CD14-positive monocyte (primary cell): Measurements from ENCODE around the gene TRIM62. TPM values are rescaled to one million over a fixed set of nuclear protein-coding genes. Genes with fewer than 3 reads are reported as not detected.

Experiments used
- DNase-seq, 3 donors: peaks; one replicate each; pipeline ENCODE4 v3.0.0-alpha.2; 2011 to 2022
- H2AFZ ChIP-seq: 2 replicates; pipeline ENCODE4 v1.6.0; 2012; ENCODE audit warnings: mild to moderate bottlenecking, low read depth, low read length, inconsistent platforms; ENCODE audit not compliant: insufficient read depth, poor library complexity, severe bottlenecking
- H3K27ac ChIP-seq, 2 donors: 1 replicate in 1 of 2; 2 replicates in 1 of 2; pipeline ENCODE4 v1.5.1; 2012 to 2013; ENCODE audit warnings: low read length in 2 of 2, control low read depth in 1 of 2, inconsistent platforms in 1 of 2, low read depth in 1 of 2, mild to moderate bottlenecking in 1 of 2
- H3K27me3 ChIP-seq, 2 donors: one replicate each; pipeline versions ENCODE4 v1.6.0 to v1.6.1; 2011 to 2013; ENCODE audit warnings: low read length in 2 of 2; ENCODE audit not compliant: control insufficient read depth in 2 of 2, insufficient read depth in 2 of 2
- H3K36me3 ChIP-seq, 2 donors: replicated peaks in 1 of 2; 1 replicate in 1 of 2; 2 replicates in 1 of 2; pipeline versions ENCODE4 v1.5.1 to v1.6.1; 2012 to 2013; ENCODE audit warnings: low read length in 2 of 2, control low read depth in 1 of 2, inconsistent platforms in 1 of 2, mild to moderate bottlenecking in 1 of 2; ENCODE audit not compliant: insufficient read depth in 2 of 2, control insufficient read depth in 1 of 2
- H3K4me1 ChIP-seq, 2 donors: 1 replicate in 1 of 2; 2 replicates in 1 of 2; pipeline versions ENCODE4 v1.5.1 to v1.6.1; 2012 to 2013; ENCODE audit warnings: low read length in 2 of 2, control low read depth in 1 of 2, inconsistent platforms in 1 of 2, mild to moderate bottlenecking in 1 of 2, moderate library complexity in 1 of 2; ENCODE audit not compliant: insufficient read depth in 2 of 2, control insufficient read depth in 1 of 2
- H3K4me2 ChIP-seq: replicated peaks from 2 replicates; pipeline ENCODE3; 2012; ENCODE audit warnings: low read length, moderate library complexity, mild to moderate bottlenecking; ENCODE audit not compliant: poor library complexity, severe bottlenecking; ENCODE audit errors: extremely low read depth
- H3K4me3 ChIP-seq, 3 experiments: fragments of 200-600 bp in 1 of 3; sonication (generic) in 1 of 3; replicated peaks in 1 of 3; 1 replicate in 2 of 3; 2 replicates in 1 of 3; pipeline ENCODE4 v1.5.1; 2011 to 2013; ENCODE audit warnings: low read length in 3 of 3, mild to moderate bottlenecking in 3 of 3, control low read depth in 2 of 3, low read depth in 2 of 3, inconsistent platforms in 1 of 3, moderate library complexity in 1 of 3
- H3K79me2 ChIP-seq: 2 replicates; pipeline ENCODE4 v1.6.0; 2012; ENCODE audit warnings: mild to moderate bottlenecking, control low read depth, inconsistent platforms, low read length, moderate library complexity; ENCODE audit not compliant: insufficient read depth
- H3K9ac ChIP-seq: 2 replicates; pipeline ENCODE4 v1.6.0; 2017; ENCODE audit warnings: low read length, mild to moderate bottlenecking; ENCODE audit not compliant: insufficient read depth, poor library complexity, severe bottlenecking
- H3K9me3 ChIP-seq, 2 donors: replicated peaks in 1 of 2; 1 replicate in 1 of 2; 2 replicates in 1 of 2; pipeline versions ENCODE4 v1.5.1 to v1.6.1; 2012 to 2013; ENCODE audit warnings: low read length in 2 of 2, control low read depth in 1 of 2; ENCODE audit not compliant: control insufficient read depth in 1 of 2, insufficient read depth in 1 of 2
- H4K20me1 ChIP-seq: 2 replicates; pipeline ENCODE4 v1.6.0; 2012; ENCODE audit warnings: mild to moderate bottlenecking, low read length, control low read depth, moderate library complexity; ENCODE audit not compliant: insufficient read depth
- H3K27ac Mint-ChIP-seq, 7 donors: one replicate each; pipeline ENCODE4 v1.8.0; 2020; ENCODE audit warnings: mild to moderate bottlenecking in 7 of 7, mixed read lengths in 7 of 7, moderate library complexity in 6 of 7, inconsistent platforms in 2 of 7
- H3K27me3 Mint-ChIP-seq, 3 donors: one replicate each; pipeline ENCODE4 v1.8.0; 2021 to 2022; ENCODE audit warnings: low read depth in 3 of 3, mild to moderate bottlenecking in 3 of 3, mixed read lengths in 3 of 3, moderate library complexity in 3 of 3, inconsistent platforms in 1 of 3
- H3K36me3 Mint-ChIP-seq, 2 donors: one replicate each; pipeline ENCODE4 v1.8.0; 2020; ENCODE audit warnings: mixed read lengths in 2 of 2, inconsistent platforms in 1 of 2, mild to moderate bottlenecking in 1 of 2
- H3K4me1 Mint-ChIP-seq: one replicate; pipeline ENCODE4 v1.8.0; 2020; ENCODE audit warnings: mild to moderate bottlenecking, mixed read lengths
- H3K4me3 Mint-ChIP-seq, 2 donors: one replicate each; pipeline ENCODE4 v1.8.0; 2020; ENCODE audit warnings: mild to moderate bottlenecking in 2 of 2, mixed read lengths in 2 of 2, moderate library complexity in 1 of 2
- H3K9me3 Mint-ChIP-seq, 7 donors: one replicate each; pipeline ENCODE4 v1.8.0; 2020 to 2022; ENCODE audit warnings: mixed read lengths in 7 of 7, mild to moderate bottlenecking in 6 of 7, moderate library complexity in 6 of 7, inconsistent platforms in 2 of 7
- CTCF ChIP-seq: fragments of 200-600 bp; IDR thresholded peaks from one replicate; pipeline ENCODE4 v1.8.0; 2022; ENCODE audit warnings: antibody characterized with exemption, mild to moderate bottlenecking
- WGBS: methylation state at CpG from one replicate; pipeline ENCODE4 v1.1.5; 2013; ENCODE audit warnings: missing lambda C conversion rate; ENCODE audit not compliant: insufficient coverage; 5-methylcytosine and 5-hydroxymethylcytosine counted together
- intact Hi-C, 2 donors: fragments of 100-400 bp; cut with micrococcal nuclease; formaldehyde crosslinking; loops; one replicate each; pipeline versions ENCODE4 v1.15.0 to v1.15.1; 2023
- polyA plus RNA-seq, 3 donors: library from polyadenylated mRNA; depleted of rRNA in 1 of 3; unstranded in 2 of 3; stranded (reverse) in 1 of 3; fragments of 300-500 nt in 2 of 3; fragments of >200 nt in 1 of 3; fragmentation: Illumina TruSeq in 2 of 3; gene quantifications; 1 replicate in 2 of 3; 2 replicates in 1 of 3; pipeline ENCODE4 v1.2.3, GENCODE V29; 2012 to 2021

Gene TRIM62
- polyA plus RNA-seq, 3 donors, result 1.7 to 8.1 (median 2.1) TPM

GRCh38 chr1:33146003-33146402, 35.8 kb downstream of the TRIM62 start:
- Histone ChIP-seq H3K9ac (no peak overlapping the region), H3K36me3 (peaks cover 14 to 39% of the 10 kb centered on the region in 2 donors), H3K27me3 (no peaks in the 10 kb centered on the region), H3K79me2 (no peaks in the 10 kb centered on the region), H4K20me1 (no peaks in the 10 kb centered on the region), H3K9me3 (no peaks in the 10 kb centered on the region), H3K4me2 (no peak overlapping the region), H3K4me1 (no peaks in the 10 kb centered on the region), H3K27ac (no peak overlapping the region), H3K4me3 (no peak overlapping the region), H2AFZ (no peak overlapping the region)
- Mint-ChIP-seq H3K4me1 (no peaks in the 10 kb centered on the region), H3K9me3 (no peaks in the 10 kb centered on the region), H3K27me3 (peaks cover 0 to 4% (median 4%) of the 10 kb centered on the region in 3 donors), H3K4me3 (no peak overlapping the region), H3K27ac (no peak overlapping the region), H3K36me3 (peaks cover 19 to 44% of the 10 kb centered on the region in 2 donors)
- intact Hi-C loops, result no loop called here
- no peak for TF ChIP-seq CTCF
- 56% methylated on average over 1 of the region's 3 CpGs for WGBS
- no peak for DNase-seq

GRCh38 chr1:33143698-33144097, 38.1 kb downstream of the TRIM62 start:
- no peak overlapping the region for H3K4me3 Mint-ChIP-seq
- H3K4me1 Mint-ChIP-seq, result no peaks in the 10 kb centered on the region
- intact Hi-C loops, result no loop called here

More at GRCh38 chr1:33143698-33144097, 38.1 kb downstream of the TRIM62 start:
- no peaks in the 10 kb centered on the region for H3K9me3 Mint-ChIP-seq
- no peaks in the 10 kb centered on the region for H3K9me3 ChIP-seq
- WGBS, result no CpG with 5 or more reads among the region's 2 CpGs
- H3K27me3 ChIP-seq, result no peaks in the 10 kb centered on the region
- H3K27ac ChIP-seq, result no peak overlapping the region
- no peak overlapping the region for H3K4me2 ChIP-seq
- peaks cover 14 to 34% of the 10 kb centered on the region in 2 donors for H3K36me3 ChIP-seq
- no peaks in the 10 kb centered on the region for H3K79me2 ChIP-seq
- no peaks in the 10 kb centered on the region for H4K20me1 ChIP-seq
- DNase-seq, result no peak
- H3K36me3 Mint-ChIP-seq, result peaks cover 19 to 39% of the 10 kb centered on the region in 2 donors
- H3K4me3 ChIP-seq, result no peak overlapping the region
- H2AFZ ChIP-seq, result no peak overlapping the region
- no peak for TF ChIP-seq CTCF
- H3K27me3 Mint-ChIP-seq, result peaks cover 0 to 6% (median 0%) of the 10 kb centered on the region in 3 donors
- H3K4me1 ChIP-seq, result no peaks in the 10 kb centered on the region
- H3K9ac ChIP-seq, result no peak overlapping the region
- no peak overlapping the region for H3K27ac Mint-ChIP-seq
